OCI-M1 (cell line): Measurements from ENCODE around the gene SLC49A3.
"Not testable (repeated sequence)": the region's sequence is repeated elsewhere in the genome, so short reads cannot be mapped to it uniquely, and the experiment has no call there.

Experiments used
- DNase-seq: peaks from one replicate; lab custom pipeline; 2025; lab: John Stamatoyannopoulos, UW

The SLC49A3 gene

DNA sequence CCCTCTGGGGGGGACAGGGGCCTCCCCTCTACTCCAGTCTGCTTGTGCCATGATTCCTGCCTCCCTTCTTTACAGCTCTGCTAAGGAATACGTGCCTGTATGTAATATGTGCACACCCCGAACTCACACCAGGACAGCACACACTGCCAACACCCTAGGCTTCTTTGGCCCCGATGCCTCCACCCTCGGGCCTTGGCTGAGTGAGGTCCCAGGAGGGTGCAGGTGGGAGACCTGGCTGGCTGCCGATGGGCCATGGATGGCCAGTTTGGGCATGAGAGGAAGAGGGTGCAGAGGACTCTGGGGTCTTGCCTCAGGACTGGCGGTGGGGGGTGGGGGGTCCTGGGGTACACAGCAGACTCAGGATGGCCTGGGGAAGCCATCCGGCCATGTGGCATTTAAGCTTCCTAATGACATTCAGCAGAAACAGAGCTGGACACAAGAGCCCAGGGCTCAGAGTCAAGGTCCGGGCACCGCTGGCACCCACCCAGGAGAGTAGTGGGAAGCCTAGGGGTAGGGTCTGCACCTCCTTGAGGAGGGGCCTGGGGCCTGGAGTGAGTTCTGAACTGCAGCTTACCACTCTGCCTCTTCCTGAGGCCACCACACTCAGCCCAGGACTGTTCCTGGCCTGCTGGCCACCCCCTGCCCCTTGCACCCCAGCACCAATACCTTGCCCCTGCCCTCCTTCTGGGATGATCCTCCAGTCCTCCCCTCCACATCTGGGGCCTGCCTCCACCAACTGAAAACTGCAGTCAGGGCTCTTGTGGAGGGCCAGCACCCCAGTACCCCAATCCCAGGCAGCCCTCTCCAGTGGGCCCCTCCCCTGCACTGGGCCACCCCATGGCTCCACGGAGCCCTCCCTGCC, 14.6 kb upstream of the SLC49A3 start:
- DNase-seq = no peak

DNA sequence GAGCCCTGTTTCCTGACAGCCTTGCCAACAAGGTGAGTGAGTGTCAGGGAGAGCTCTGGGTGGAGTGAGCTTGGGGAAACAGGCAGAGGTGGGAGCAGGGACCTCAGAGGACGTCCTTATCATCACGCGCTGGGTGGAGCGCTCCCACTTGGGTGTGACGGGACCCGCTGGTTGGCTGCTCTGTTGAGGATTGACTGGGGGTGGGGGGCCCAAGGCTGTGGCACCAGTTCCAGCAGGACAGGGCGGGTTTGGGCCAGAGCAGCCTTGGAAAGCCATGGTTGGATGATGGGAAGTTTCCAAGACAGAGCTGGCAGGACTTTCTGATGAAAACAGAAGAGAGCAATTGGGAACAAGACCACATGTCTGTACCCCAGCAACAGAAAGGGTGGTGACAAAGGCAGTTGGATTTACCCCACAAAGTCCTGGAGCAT, 13.7 kb upstream of the SLC49A3 start:
- DNase-seq = no peak

DNA sequence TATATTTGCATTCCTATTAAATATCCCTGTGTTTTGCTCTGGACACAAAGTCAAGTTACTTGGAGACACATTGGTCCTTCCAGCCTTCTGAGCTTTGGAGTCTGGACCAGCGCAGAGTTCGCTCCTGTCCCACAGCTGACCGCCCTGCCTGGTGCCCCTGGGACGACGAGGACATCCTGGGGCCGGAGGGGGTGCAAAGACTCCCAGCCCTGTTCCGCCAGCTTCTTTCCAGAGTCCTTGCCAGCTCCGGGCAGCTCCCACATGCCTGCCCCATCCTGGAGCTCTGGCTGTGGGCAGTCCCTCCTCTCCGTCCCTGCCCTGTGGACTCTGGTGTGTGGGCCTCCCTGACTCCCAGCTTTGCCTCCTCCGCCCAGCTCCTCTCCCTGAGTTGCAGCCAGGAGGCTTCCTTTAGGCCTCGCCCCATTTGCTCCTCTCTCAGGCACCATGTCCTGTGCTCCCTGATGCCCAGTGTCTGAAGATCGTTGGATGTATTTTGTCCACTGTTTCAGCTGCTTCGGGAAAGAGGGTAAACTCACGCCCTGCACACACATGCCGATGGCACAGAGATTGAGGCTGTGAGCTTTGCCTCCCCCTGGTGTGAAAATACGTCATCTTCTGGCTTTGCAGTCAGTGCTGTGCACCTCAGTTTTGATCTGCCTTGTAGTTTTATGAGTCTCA, 11.8 kb upstream of the SLC49A3 start:
- DNase-seq = no peak

DNA sequence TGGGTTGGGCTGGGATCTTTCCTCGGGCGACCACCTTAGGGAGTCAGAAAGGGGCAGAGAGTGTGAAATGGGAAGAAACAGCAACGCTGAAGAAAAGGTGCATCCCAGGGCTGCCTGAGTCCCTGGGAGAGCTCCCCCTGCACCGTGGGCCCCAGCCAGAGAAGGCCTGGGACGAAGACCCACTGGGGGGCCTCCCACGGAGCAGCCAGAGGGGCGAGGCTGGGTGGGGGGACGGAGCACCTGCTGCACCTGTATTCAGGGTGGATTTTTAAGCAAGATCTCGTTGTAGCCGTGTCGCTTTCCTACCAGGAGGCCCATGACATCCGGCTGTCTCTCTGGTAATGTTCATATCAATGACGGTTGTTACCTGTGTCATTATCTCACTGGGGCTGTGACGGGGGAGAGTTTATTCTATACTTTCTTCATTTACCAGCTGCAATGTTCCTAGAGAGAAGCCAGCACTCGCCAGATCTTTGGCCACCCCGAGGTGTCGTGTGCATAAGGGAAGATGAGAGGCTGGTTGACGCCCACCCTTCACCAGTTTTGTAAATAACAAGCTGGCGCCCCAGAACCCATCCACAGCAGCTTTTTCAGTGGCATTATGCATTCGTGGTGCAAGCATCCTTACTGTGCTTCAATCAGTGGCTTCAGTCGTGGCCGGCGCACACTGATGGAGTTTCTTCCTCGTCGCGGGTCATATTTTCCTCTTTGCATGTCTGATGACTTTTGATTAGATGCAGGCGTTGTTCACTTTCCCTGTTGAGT, 11.0 kb upstream of the SLC49A3 start:
- DNase-seq = no peak

DNA sequence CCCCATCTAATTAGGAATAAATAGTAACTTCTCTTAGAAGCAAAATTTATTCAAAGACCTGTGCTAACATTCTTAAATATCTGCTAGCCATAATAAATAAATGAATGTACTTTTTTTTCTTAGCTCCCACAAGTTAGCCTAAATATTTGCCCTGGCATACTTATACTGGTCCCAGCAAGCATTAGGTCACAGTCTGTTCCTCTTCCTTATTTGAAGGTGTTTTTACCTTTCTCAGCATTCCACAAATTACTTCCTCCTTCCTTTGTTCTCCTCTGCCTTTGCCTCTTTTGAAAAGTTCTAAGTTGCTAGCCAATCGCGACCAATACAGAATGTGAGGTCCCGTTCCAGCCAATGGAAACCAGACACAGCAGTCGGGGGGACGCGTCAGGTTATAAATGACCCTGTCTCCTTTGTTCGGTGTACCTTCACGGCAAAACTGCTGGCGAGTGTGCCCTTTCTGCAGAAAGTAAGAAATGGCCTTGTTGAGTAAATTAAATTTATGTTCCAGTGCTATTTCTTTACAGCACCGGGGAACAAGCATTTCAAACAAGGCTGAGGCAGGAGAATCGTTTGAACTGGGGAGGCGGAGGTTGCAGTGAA, 5.5 kb upstream of the SLC49A3 start:
- DNase-seq = not testable (repeated sequence)

DNA sequence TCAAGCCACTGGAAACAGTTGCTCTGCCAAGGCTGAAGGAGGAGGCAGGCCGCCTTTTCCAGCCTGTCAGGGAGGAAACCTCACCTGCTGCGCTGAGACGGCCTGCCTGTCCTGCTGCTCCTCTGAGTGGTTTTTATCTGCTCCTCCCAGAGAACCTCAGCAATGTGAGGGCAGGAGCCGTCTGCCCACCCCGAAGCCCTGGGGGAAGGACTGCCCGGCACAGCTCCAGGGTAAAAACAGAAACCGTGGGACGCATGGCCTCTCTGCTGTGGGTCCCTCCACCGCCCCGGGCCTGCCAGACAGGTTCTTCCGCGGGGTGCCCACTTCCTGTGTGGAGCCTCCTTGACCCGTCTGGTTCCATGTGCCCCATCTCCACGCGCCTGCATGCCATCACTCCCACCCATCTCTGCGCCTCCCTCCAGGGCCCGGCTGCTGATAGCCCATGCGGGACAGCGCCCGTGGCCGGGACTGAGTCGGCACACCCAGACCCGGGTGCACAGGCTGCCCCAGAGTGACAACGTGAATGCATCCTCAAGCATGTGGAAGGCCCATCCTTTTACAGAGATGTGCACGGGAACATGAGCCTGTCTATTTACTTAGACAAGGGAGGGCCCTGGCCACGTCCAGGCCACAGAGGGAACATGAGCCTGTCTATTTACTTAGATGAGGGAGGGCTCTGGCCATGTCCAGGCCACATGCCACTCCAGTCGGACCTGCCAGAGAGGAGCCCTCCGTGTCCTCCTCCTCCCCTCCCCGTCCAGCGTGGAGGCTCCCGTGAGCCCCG, 4.0 kb upstream of the SLC49A3 start:
- no peak for DNase-seq

DNA sequence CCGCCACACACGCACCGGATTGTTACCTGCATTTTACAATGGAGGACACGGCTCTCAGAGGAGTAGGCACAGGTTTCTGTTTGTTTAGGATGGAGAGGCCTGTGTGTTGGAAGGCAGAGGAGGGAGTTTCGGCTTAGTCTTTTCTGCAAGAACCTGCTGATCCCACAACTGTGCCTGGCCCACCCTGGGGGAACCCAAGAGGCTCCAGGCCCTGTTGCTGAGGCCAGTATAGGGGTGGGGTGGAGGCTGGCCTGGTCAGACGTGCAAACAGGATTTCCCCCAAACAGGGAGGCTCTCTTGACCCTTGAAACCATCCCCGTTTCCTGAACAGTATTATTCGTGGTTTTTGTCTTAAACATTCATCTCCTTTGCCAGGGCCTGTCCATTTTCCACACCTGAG, 772 bp upstream of the SLC49A3 start:
- DNase-seq = no peak

DNA sequence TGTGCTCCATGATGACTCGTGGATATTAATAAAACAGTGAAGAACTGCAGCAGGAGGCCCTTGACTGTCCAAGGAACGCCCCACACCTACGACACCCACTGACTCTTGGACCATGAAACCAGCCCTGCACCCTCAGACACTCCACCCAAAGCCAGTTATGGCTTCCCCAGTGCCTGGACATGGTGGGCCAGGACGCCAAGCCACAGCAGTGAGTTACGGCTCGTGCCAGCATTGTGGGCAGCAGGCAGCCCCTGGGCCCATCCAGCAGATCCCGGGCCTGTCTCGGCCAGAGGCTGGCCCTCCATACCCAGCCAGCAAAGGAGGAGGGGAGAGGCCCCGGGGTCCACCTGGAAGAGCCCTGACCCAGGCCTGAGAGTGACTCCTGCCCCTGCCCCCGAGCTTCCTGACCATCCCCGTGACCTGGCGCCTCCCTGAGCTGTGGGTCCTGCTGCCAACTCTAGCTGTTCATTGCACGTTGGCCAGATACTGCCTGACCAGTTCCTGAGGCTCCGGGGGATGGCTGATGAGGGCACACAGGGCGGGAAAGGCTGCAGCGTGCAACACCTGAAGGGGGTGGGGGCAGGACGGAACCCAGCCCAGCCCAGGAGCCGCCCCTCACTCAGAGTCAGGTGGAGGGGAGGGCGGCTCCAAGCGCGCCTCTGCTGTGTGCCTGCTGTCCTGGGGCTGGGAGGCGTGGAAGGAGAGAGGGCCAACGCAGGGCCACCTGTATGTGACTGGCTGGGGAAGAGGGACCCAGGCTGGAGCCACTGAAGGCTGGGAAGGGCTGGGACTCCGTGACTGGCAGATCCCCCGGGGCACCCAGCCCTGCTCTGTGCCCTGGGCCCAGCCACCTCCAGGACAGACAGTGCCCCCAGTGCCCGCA, 739 bp downstream of the SLC49A3 start:
- no peak for DNase-seq

DNA sequence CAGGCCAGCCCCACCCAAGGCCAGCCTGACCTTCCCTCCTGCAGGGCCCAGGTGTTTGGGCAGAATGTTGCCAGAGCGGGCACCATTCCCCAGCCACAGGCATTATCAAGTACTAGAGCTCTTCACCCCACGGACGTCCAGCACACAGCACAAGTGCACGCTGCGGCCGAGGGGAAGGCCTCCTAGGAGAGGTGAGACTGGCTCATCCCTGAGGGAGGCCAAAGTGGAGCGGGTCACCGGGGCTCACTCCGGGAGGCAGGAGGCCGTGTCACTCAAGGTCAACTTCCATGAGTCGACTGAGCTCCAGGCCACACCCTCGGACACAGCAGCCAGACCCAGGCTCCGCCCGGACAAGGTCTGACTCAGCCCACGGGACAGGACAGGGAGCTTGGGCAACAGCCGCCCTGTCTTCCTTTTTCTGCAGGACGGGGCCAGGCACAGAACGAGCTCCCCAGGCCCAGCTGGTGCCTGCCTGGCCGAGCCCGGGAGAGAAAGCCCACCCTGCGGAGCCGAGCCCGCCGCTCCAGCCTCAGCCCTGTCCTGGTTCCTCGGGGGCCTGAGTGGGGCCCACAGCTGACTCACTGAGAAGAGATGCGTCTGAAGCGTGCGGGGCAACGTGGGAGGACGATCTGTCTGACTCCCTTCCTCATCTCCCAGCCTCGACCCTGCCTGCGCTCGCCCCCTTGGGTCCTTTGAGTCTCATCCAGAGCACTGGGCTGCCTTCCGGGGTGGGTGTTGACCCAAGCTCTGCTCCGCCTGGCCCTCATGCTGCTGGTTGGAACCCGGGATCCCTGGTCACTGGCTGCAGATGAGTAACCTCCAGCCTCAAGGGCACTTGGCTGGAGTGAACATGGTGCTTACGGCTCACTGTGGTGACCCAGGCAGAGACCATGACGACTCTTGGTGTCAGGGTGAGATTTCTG, 1.6 kb downstream of the SLC49A3 start:
- DNase-seq = peak; percentile 49

DNA sequence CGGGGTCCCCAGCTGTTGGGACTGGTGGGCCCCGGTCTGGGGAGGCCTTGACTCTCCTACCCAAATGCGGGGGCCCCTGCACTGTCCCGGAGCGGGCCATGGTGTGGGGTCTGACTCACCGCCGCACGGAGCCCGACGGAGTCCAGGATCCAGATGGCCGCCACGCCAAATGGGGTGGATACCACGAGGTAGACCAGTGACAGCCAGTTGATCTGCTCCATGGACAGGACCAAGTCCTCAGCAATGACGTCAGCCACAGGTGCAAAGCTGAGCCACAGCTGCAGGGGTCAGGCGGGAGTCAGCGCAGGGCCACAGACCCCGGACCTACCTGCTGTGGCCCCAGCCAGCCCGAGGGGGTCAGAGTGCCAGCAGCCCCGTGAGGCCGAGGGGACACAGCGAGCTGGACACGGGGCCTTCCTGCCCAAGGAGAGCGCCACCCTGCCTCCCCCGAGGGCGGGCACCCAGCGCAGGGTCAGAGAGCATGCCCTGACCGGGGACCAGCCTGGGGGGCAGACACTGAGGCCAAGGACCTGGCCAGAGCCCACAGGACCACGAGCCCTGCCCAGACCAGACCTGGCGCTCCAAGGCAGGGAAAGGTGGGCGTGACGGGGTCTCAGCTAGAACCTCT, 2.4 kb downstream of the SLC49A3 start:
- no peak for DNase-seq

DNA sequence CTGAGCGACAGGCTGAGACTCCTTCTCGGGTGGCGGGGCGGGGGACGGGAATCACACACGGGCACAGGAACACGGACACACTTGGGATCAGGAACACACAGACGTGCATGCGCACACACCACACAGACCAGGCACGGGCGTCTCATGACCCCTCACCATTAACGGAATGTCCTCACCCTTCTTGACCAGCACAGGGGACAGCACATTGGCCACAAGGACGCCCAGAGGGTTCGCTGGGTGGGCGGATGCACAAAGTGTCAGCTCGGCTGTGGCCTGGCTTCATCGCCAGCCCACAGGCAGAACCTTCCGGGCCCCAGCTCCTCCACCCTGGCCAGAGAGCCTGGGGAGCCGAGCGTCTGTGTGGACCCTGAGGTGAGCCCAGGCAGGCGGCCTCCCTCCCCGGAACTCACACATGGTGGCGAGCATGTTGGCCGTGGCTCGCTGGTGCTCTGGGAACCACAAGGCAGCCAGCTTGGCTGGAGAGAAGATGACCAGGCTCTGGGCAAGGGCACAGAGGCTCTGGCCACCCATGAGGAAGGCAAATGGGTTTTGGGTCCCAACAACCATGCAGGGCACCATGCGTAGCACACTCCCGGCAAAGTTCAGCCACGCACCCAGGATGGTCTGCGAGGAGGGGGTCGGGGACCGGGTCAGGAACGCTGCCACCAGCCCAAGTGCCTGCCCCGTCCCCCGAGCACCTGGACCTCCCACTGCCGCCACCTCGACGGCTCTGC, 3.1 kb downstream of the SLC49A3 start:
- no peak for DNase-seq

DNA sequence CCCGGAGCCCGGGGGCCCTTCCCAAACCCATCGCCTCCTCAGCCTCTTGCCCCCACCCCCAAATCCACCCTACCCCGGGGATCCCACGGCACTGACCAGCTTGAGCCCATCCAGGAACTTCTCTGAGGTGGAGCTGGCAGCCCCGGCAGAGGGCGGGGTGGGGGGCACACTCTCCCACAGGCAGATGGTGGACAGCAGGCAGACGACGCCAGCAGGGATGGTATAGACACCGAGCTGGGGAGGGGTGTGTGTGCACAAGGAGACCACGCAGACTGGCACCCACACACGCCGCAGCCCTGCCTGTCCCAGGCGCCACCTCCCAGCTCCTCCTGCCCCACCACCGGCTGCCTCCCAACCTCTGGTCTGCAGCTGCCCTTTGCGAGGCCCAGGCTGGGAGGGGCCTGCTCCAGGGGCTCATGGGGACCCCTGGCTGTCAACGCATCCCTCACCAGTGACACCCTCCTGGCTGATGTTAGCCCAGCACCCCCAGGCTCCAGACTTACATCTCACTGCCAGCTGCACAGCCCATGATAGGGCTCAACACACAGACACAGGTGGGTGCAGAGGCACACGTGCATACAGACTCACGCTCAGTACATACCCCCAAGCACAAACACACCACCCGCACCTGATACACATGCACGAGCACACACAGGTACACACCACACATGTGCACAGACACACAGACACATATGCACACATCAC, 4.2 kb downstream of the SLC49A3 start:
- no peak for DNase-seq

DNA sequence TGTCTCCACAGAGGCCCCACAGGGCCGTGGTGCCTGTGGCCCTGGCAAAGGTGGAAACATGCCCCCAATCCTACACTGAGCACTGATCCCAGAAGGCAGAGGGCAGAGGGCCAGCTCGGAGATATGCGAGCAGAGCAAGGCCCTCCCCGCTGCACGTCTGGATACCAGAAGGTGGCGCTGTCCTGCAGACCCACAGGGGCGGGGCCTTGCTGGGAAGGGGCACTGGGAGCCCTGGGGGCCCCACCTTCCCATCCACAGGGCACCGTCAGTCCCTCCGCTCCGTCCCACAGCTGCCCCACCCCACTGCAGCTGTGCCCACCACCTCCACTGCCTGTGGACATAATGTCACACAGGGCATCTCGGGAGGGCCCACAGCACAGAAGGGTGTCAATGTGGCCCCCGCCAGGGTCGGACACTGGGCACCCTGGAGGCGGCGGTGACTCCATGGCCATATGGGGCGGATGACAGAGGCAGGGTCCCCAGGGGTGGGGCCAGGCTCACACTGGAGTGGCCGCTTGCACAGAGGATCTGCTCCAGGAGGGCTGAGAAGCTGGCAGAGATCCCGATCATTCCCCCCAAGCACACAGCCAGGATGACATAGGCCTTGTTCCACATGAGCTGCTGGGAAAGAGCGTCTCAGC, 4.8 kb downstream of the SLC49A3 start:
- DNase-seq = peak; percentile 74

DNA sequence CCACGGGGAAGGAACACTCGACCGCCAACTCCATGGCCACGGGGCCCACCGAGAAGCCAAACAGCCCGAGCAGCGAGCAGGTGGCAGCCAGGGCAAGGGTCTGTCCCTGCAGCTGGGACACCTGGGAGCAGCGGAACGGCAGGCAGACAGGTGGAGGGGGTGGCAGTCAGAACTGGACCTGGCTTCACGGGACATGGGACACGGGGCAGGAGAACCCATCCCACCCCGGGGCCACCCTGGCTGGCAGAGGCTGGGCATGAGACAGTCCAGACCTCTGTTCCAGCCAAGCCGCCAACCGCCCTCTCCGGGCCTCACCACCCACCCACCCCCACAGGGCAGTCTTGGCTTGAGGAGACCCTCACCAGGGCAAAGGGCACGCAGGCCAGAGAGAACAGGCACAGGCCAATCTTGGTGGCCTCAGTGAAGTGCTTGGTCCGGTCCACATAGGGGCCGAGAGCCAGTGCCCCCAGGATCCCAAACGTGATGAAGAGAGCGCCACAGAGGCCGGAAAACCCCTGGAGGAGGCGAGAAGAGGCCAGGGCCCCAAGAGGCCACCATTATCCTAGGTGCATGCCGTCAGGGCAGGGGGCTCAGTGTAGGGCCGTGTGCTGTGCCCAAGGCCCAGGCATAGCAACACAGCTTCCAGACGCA, 5.6 kb downstream of the SLC49A3 start:
- DNase-seq = no peak

DNA sequence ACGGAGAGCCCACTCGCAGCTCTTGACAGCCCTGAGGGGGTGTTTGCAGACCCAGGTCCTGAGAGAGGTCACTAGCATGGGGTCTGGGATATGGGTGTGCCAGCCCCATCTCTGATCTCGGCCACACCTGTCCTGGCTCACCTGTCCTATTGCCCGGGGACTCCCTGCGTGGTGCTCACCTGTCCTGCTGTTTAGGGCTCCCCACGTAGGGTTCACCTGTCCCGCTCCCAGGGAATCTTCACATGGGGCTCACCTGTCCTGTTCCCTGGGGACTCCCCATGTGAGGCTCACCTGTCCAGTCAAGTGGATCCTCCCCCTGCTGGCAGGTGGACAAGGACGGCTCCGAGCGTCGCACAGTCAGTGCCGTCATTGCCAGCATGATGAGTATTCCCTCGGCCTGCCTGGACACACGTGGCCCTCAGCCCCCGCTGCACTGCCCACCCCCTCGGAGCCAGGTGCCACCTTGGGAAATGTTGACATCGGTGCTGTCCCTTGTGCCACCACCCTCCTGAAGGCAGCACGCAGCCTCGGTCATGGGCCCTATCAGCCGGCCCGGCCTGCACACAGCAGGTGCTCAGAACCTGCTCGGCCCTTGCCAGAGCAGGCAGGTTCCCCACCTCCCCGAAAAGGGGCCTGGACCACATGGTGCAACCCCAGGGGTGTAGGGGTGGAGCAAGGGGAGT, 6.3 kb downstream of the SLC49A3 start:
- DNase-seq = no peak
